Heart left ventricle (tissue), 16 donors: ENCODE data around the gene ZNF124. TPM values are rescaled to one million over a fixed set of nuclear protein-coding genes. Genes with fewer than 3 reads are reported as not detected.

Experiments used
- ATAC-seq, 4 donors: fragments of 200-7000 bp; cut with Tn5 transposase; one replicate each; pipeline ENCODE4 v1.9.1; 2020 to 2022; ENCODE audit warnings: moderate library complexity in 4 of 4, mild to moderate bottlenecking in 3 of 4, moderate number of reproducible peaks in 1 of 4
- DNase-seq, 5 donors: peaks; one replicate each; pipeline ENCODE4 v3.0.0-alpha.2; 2020
- H3K27ac ChIP-seq, 12 donors: fragments of 200-600 bp; sonication (generic) in 4 of 12; one replicate each; pipeline versions ENCODE4 v1.5.0 to v1.8.0; 2016 to 2022; ENCODE audit warnings: mild to moderate bottlenecking in 2 of 12
- H3K27me3 ChIP-seq, 9 donors: fragments of 200-600 bp; sonication (generic) in 2 of 9; one replicate each; pipeline versions ENCODE4 v1.5.1 to v1.8.0; 2016 to 2022; ENCODE audit warnings: mild to moderate bottlenecking in 3 of 9
- H3K36me3 ChIP-seq, 9 donors: fragments of 200-600 bp; sonication (generic) in 2 of 9; one replicate each; pipeline versions ENCODE4 v1.5.0 to v1.8.0; 2018 to 2022; ENCODE audit warnings: mild to moderate bottlenecking in 2 of 9
- H3K4me1 ChIP-seq, 12 donors: fragments of 200-600 bp; sonication (generic) in 4 of 12; one replicate each; pipeline versions ENCODE4 v1.5.0 to v1.8.0; 2016 to 2022; ENCODE audit warnings: mild to moderate bottlenecking in 3 of 12
- H3K4me3 ChIP-seq, 12 donors: fragments of 200-600 bp; sonication (generic) in 4 of 12; one replicate each; pipeline versions ENCODE4 v1.5.0 to v1.8.0; 2017 to 2022; ENCODE audit warnings: mild to moderate bottlenecking in 9 of 12, moderate library complexity in 4 of 12
- H3K9me3 ChIP-seq, 12 donors: fragments of 200-600 bp; sonication (generic) in 4 of 12; one replicate each; pipeline versions ENCODE4 v1.5.0 to v1.8.0; 2016 to 2022; ENCODE audit warnings: mild to moderate bottlenecking in 1 of 12
- CTCF ChIP-seq, 12 donors: fragments of 200-600 bp; sonication (generic) in 4 of 12; IDR thresholded peaks; one replicate each; pipeline versions ENCODE4 v1.5.0 to v1.8.0; 2018 to 2022; ENCODE audit warnings: antibody characterized with exemption in 12 of 12, mild to moderate bottlenecking in 5 of 12
- POLR2A ChIP-seq, 2 donors: fragments of 450-650 bp; IDR thresholded peaks; one replicate each; pipeline ENCODE4 v1.6.1; 2017; ENCODE audit warnings: antibody characterized with exemption in 2 of 2, mild to moderate bottlenecking in 2 of 2, moderate library complexity in 2 of 2
- WGBS, 4 donors: extraction: QIAGEN DNeasy Blood & Tissue Kit in 2 of 4; methylation state at CpG; one replicate each; pipeline versions ENCODE4 v1.1.5 to v1.1.7; 2013 to 2018; 5-methylcytosine and 5-hydroxymethylcytosine counted together
- intact Hi-C, 10 donors: fragments of 100-400 bp; cut with DNase I; formaldehyde crosslinking; loops; one replicate each; pipeline versions ENCODE4 v1.11.1 to v1.14.2; 2022
- polyA plus RNA-seq, 2 donors: library from polyadenylated mRNA; stranded (reverse); fragments of 200-250 nt; gene quantifications; one replicate each; pipeline ENCODE4 v1.2.3, GENCODE V29; 2013
- total RNA-seq, 9 donors: library from RNA; depleted of rRNA in 2 of 9; stranded (reverse); fragments of >200 nt in 2 of 9; fragmentation: NEBNext Ultra II Directional in 3 of 9; extraction: Animal tissue kit (Norgen Biotek cat#: 25700) in 3 of 9; gene quantifications; one replicate each; pipeline versions ENCODE4 v1.1.0 to v1.2.4, GENCODE V29; 2016 to 2023
- donor health status: ischemic (EF 13 %, LVEDD 7.1; RV severe dilation, severe dysfunction).
- donor health status: healthy with polysubstance abuse.
- donor health status: DM: no; HTN: yes; CAD: no.
- donor health status: DM: no; HTN: no; CAD: no.
- donor health status: ischemic (EF 25% LVEDD 6.9; RV normal size, moderate dysfunction).
- donor health status: ischemic (EF 25% LVEDD 5.7; RV mildly dilated, moderate dysfunction).
- donor health status: healthy.
- donor health status: DM: yes; HTN: yes; CAD: no.
- donor health status: ischemic (EF 35%, LVEDD 5.7; RV mildly dilated, moderate dysfunction).
- donor health status: nonischemic (EF 11% LVEDD 7.7; RV severe dilation, severe dysfunction).
- donor health status: DM: yes; HTN: yes; CAD: no.
- donor health status: PGD.
- donor health status: ischemic (EF 29% LVEDD 5.4; RV normal size, mild dysfunction).
- donor health status: nonischemic (EF 23%, LVEDD 6.1; RV moderate dilation, normal function).

The ZNF124 gene
- total and polyA plus RNA-seq, 11 donors: 0.30 to 13.8 (median 9.9) TPM

- Histone ChIP-seq H3K4me1 (no peaks in the 10 kb centered on the region), H3K27ac (no peak overlapping the region), H3K27me3 (no peaks in the 10 kb centered on the region), H3K4me3 (no peak overlapping the region), H3K9me3 (peaks cover 0 to 57% (median 4%) of the 10 kb centered on the region in 12 donors), H3K36me3 (no peaks in the 10 kb centered on the region)
- no peak for DNase-seq
- TF ChIP-seq POLR2A (IDR thresholded peaks at IDR 0.05): no peak
- no peak for TF ChIP-seq CTCF (IDR thresholded peaks at IDR 0.05)
- intact Hi-C loops: no loop called here
- ATAC-seq: no peak
- WGBS, 4 donors: 92 to 95% (median 92%) methylated on average over 5 of the region's 5 CpGs
Measured at GRCh38 chr1:247180581-247180980, 8.8 kb upstream of the ZNF124 start.

GRCh38 chr1:247177755-247178154 lies 5.9 kb upstream of the ZNF124 start:
- H3K4me1 ChIP-seq: peaks cover 0 to 7% (median 0%) of the 10 kb centered on the region in 12 donors
- H3K36me3 ChIP-seq: no peaks in the 10 kb centered on the region
- ATAC-seq: no peak
- DNase-seq: no peak
- no peak for TF ChIP-seq POLR2A (IDR thresholded peaks at IDR 0.05)
- TF ChIP-seq CTCF (IDR thresholded peaks at IDR 0.05): no peak
- no peak overlapping the region for H3K27ac ChIP-seq
- H3K27me3 ChIP-seq: no peaks in the 10 kb centered on the region
- intact Hi-C loops: loop anchor here in 1 of 10 donors (10.0 kb wide), 1 partner anchor 53 kb away; no protein-coding TSS in a partner anchor
- no peak overlapping the region for H3K4me3 ChIP-seq
- peaks cover 0 to 29% (median 0%) of the 10 kb centered on the region in 12 donors for H3K9me3 ChIP-seq

- Histone ChIP-seq H3K9me3 (peaks cover 0 to 14% (median 0%) of the 10 kb centered on the region in 12 donors), H3K4me1 (peaks cover 0 to 14% (median 0%) of the 10 kb centered on the region in 12 donors), H3K4me3 (no peak overlapping the region), H3K27me3 (no peaks in the 10 kb centered on the region), H3K36me3 (no peaks in the 10 kb centered on the region), H3K27ac (no peak overlapping the region)
- no peak for TF ChIP-seq CTCF (IDR thresholded peaks at IDR 0.05)
- ATAC-seq (no peak), DNase-seq (no peak)
- intact Hi-C loops: loop anchor here in 1 of 10 donors (10.0 kb wide), 1 partner anchor 51 kb away; no protein-coding TSS in a partner anchor
- 81 to 91% (median 88%) methylated on average over 5 of the region's 5 CpGs for WGBS, 4 donors
Measured at GRCh38 chr1:247175458-247175857, 3.6 kb upstream of the ZNF124 start.

GRCh38 chr1:247173431-247173830 lies 1.6 kb upstream of the ZNF124 start:
- H3K4me3 ChIP-seq: no peak overlapping the region
- peaks cover 0 to 14% (median 0%) of the 10 kb centered on the region in 12 donors for H3K4me1 ChIP-seq
- ATAC-seq: no peak
- no peaks in the 10 kb centered on the region for H3K27me3 ChIP-seq
- no peak for DNase-seq
- no peaks in the 10 kb centered on the region for H3K36me3 ChIP-seq
- H3K9me3 ChIP-seq: peaks cover 0 to 2% (median 0%) of the 10 kb centered on the region in 12 donors
- 66 to 81% (median 77%) methylated on average over 2 of the region's 2 CpGs for WGBS, 4 donors
- TF ChIP-seq CTCF (IDR thresholded peaks at IDR 0.05) (no peak), POLR2A (IDR thresholded peaks at IDR 0.05) (no peak)
- intact Hi-C loops: loop anchor here in 3 of 10 donors (2.0 to 10.0 kb wide), 3 partner anchors 33 to 51 kb away; no protein-coding TSS in a partner anchor
- no peak overlapping the region for H3K27ac ChIP-seq
